Fibroblast of lung (primary cell): Measurements from ENCODE around the gene CCDC57. TPM values are rescaled to one million over a fixed set of nuclear protein-coding genes. Genes with fewer than 3 reads are reported as not detected.

Source experiments
- DNase-seq, 2 donors: peaks; one replicate each; pipeline versions ENCODE4 v3.0.0 to v3.0.0-alpha.2; 2010; ENCODE audit warnings: low read depth in 2 of 2
- H2AFZ ChIP-seq: 2 replicates; pipeline ENCODE4 v1.5.1; 2012; ENCODE audit warnings: low read length, control low read depth, inconsistent platforms
- H3K27ac ChIP-seq: 2 replicates; pipeline ENCODE4 v1.5.1; 2011; ENCODE audit warnings: low read length, control low read depth; ENCODE audit not compliant: insufficient read depth
- H3K27me3 ChIP-seq: 2 replicates; pipeline ENCODE4 v1.5.1; 2011; ENCODE audit warnings: mild to moderate bottlenecking, low read length; ENCODE audit not compliant: control insufficient read depth, insufficient read depth
- H3K36me3 ChIP-seq: 2 replicates; pipeline ENCODE4 v1.5.1; 2011; ENCODE audit warnings: low read length; ENCODE audit not compliant: control insufficient read depth, insufficient read depth
- H3K4me1 ChIP-seq: 2 replicates; pipeline ENCODE4 v1.5.1; 2011; ENCODE audit warnings: low read length; ENCODE audit not compliant: control insufficient read depth, insufficient read depth; ENCODE audit errors: extremely low read depth
- H3K4me2 ChIP-seq: 2 replicates; pipeline ENCODE4 v1.5.1; 2011; ENCODE audit warnings: low read length, control low read depth; ENCODE audit not compliant: insufficient read depth; ENCODE audit errors: extremely low read depth
- H3K4me3 ChIP-seq, 4 experiments: fragments of 200-600 bp in 1 of 4; sonication (generic) in 1 of 4; replicated peaks in 1 of 4; 2 replicates each; pipeline ENCODE4 v1.5.1; 2011 to 2016; ENCODE audit warnings: low read length in 4 of 4, low read depth in 3 of 4, mild to moderate bottlenecking in 3 of 4, control low read depth in 2 of 4, inconsistent platforms in 1 of 4, mixed read lengths in 1 of 4; ENCODE audit not compliant: insufficient read depth in 1 of 4; ENCODE audit errors: control extremely low read depth in 1 of 4
- H3K79me2 ChIP-seq: 2 replicates; pipeline ENCODE4 v1.5.1; 2012; ENCODE audit warnings: mild to moderate bottlenecking, low read length, inconsistent platforms; ENCODE audit not compliant: control insufficient read depth, insufficient read depth
- H3K9ac ChIP-seq: 2 replicates; pipeline ENCODE4 v1.5.1; 2011; ENCODE audit warnings: mild to moderate bottlenecking, low read length, control low read depth; ENCODE audit not compliant: insufficient read depth
- H3K9me3 ChIP-seq: 2 replicates; pipeline ENCODE4 v1.5.1; 2012; ENCODE audit warnings: low read depth, low read length; ENCODE audit not compliant: control insufficient read depth, insufficient read depth
- H4K20me1 ChIP-seq: 2 replicates; pipeline ENCODE4 v1.5.1; 2011; ENCODE audit warnings: low read length; ENCODE audit not compliant: control insufficient read depth, insufficient read depth; ENCODE audit errors: extremely low read depth
- EZH2 ChIP-seq: IDR thresholded peaks from 2 replicates; pipeline ENCODE4 v1.5.1; 2012; ENCODE audit warnings: low read length, control low read depth, mild to moderate bottlenecking; ENCODE audit errors: missing control alignments
- polyA plus RNA-seq, 2 donors: library from polyadenylated mRNA; depleted of rRNA in 1 of 2; stranded (reverse) in 1 of 2; unstranded in 1 of 2; fragments of >200 nt; gene quantifications; 2 replicates each; pipeline ENCODE4 v1.2.1, GENCODE V29; 2011 to 2012; ENCODE audit warnings: missing spikeins in 1 of 2
- total RNA-seq: library from RNA; depleted of rRNA; stranded (reverse); fragments of >200 nt; gene quantifications from 2 replicates; pipeline ENCODE4 v1.2.1, GENCODE V29; 2014
- TF ChIP-seq, protein P1 (sequence below), 2 donors: IDR thresholded peaks in 1 of 2; conservative IDR thresholded peaks in 1 of 2; 1 replicate in 1 of 2; 2 replicates in 1 of 2; pipeline ENCODE4 v1.5.1; 2011 to 2012; ENCODE audit warnings: low read length in 2 of 2, control low read depth in 1 of 2, inconsistent platforms in 1 of 2, low read depth in 1 of 2, mild to moderate bottlenecking in 1 of 2

CCDC57 gene
- total and polyA plus RNA-seq, 2 donors (not counting 1 experiment from before 2014, with no cell fraction given), result 7.1 to 10.1 TPM

DNA sequence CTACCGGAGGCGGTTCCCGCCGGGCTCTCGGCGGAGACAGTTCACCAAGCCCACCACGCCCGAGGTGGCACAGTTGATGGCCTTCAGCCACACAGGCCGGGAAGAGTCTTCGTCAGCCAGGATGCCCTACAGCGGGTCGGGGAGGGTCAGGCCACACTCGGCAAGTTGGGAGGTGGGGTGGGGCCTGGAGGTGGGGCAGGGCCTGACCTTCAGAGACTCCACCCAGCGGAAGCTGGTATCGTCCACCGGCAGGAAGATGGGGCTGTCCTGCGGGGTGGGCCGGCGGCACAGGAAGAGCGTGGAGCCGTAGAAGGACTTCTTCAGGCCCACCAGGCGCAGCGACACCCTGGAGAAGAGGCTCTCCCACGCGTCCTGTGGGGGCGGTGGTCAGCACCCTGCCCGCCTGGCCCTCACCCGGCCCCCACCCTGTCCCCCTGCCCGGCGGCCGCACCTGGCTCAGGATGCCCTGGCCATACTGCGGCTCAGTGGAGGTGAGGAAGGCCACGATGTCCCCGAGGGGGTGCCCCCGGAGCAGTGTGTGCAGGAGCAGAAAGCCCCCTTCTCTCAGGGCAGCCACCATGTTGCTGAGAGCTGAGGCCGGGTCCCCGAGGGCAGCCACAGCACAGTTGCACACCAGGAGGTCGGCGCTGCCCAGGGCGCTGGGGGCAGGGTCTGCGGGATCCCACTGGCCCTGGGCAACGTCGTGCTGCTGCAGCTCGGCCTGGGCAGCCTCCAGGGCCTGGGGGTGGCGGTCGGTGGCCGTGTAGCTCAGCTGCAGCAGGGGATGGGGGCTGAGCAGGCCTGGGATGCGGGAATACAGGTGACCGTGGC is 127.4 kb downstream of the CCDC57 start:
- Histone ChIP-seq H3K36me3 (peaks cover 79% of the 10 kb centered on the region), H3K79me2 (no peaks in the 10 kb centered on the region)

DNA sequence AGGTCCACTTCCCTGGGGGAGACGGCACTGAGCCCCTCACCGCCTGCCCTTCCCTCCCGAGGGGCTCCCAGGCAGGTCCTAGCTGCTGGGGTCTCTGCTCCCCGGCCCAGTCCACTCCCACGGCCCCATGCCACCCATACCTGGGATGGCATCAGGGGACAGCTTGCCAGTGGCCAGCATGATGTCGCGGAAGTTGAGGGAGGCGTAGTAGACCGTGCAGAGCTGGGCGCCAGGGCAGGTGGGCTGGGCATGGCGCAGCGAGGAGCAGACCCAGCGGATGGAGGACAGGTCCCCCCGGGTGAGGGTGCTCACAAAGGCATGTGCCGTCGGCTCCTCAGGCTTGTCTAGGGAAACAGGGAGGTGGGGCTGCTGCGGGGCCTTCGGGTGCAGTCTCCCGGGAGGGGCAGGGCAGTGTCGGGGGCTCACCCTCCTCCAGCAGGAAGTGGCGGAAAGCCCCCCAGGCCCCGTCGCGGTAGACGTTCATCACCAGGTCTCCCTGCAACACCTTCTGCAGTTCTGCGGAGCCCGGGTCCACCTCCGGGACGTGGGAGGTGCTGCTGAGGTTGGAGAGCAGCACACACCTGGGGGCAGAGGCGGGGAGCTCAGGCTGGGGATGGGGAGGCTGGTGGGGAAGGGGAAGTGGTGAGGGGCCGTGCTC is 128.1 kb downstream of the CCDC57 start:
- H3K4me3 ChIP-seq, result no peak overlapping the region

More for the DNA sequence above, 127.4 kb downstream of the CCDC57 start:
- H3K4me2 ChIP-seq, result no peak overlapping the region
- no peaks in the 10 kb centered on the region for H4K20me1 ChIP-seq
- no peaks in the 10 kb centered on the region for H3K4me1 ChIP-seq
- no peak for DNase-seq
- TF ChIP-seq EZH2, result no peak
- TF ChIP-seq, protein P1, sequence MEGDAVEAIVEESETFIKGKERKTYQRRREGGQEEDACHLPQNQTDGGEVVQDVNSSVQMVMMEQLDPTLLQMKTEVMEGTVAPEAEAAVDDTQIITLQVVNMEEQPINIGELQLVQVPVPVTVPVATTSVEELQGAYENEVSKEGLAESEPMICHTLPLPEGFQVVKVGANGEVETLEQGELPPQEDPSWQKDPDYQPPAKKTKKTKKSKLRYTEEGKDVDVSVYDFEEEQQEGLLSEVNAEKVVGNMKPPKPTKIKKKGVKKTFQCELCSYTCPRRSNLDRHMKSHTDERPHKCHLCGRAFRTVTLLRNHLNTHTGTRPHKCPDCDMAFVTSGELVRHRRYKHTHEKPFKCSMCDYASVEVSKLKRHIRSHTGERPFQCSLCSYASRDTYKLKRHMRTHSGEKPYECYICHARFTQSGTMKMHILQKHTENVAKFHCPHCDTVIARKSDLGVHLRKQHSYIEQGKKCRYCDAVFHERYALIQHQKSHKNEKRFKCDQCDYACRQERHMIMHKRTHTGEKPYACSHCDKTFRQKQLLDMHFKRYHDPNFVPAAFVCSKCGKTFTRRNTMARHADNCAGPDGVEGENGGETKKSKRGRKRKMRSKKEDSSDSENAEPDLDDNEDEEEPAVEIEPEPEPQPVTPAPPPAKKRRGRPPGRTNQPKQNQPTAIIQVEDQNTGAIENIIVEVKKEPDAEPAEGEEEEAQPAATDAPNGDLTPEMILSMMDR (conservative IDR thresholded peaks at IDR 0.05 in 1 of 2, IDR thresholded peaks at IDR 0.05 in 1 of 2; ENCODE audit: low read depth in 1 of 2, low read length in 2 of 2), result no peak
- no peaks in the 10 kb centered on the region for H3K9me3 ChIP-seq
- no peak overlapping the region for H3K4me3 ChIP-seq
- H3K27me3 ChIP-seq, result no peaks in the 10 kb centered on the region
- no peak overlapping the region for H2AFZ ChIP-seq
- no peak overlapping the region for H3K9ac ChIP-seq
- no peak overlapping the region for H3K27ac ChIP-seq

More for the DNA sequence above, 128.1 kb downstream of the CCDC57 start:
- Histone ChIP-seq H3K9me3 (no peaks in the 10 kb centered on the region), H4K20me1 (no peaks in the 10 kb centered on the region), H2AFZ (no peak overlapping the region), H3K4me1 (no peaks in the 10 kb centered on the region), H3K27me3 (no peaks in the 10 kb centered on the region), H3K36me3 (peaks cover 77% of the 10 kb centered on the region), H3K9ac (no peak overlapping the region), H3K4me2 (no peak overlapping the region), H3K79me2 (no peaks in the 10 kb centered on the region), H3K27ac (no peak overlapping the region)
- no peak for TF ChIP-seq EZH2
- TF ChIP-seq, protein P1 (conservative IDR thresholded peaks at IDR 0.05 in 1 of 2, IDR thresholded peaks at IDR 0.05 in 1 of 2; ENCODE audit: low read depth in 1 of 2, low read length in 2 of 2), result no peak
- DNase-seq, result no peak
